KMS-11 (cell line): ENCODE results near the gene SFXN3.

ENCODE experiments used
- H2AFZ ChIP-seq: fragments of 200-600 bp; sonication (generic); 2 replicates; pipeline ENCODE4 v1.6.1; 2016; ENCODE audit warnings: antibody characterized with exemption, mixed run types, low read depth
- H3K27ac ChIP-seq: fragments of 200-600 bp; sonication (generic); 2 replicates; pipeline ENCODE4 v1.6.1; 2016; ENCODE audit warnings: mild to moderate bottlenecking, mixed run types
- H3K27me3 ChIP-seq: fragments of 200-600 bp; sonication (generic); 2 replicates; pipeline ENCODE4 v1.6.1; 2017; ENCODE audit warnings: mild to moderate bottlenecking, low read depth, mixed run types, moderate library complexity; ENCODE audit not compliant: insufficient read depth
- H3K36me3 ChIP-seq: fragments of 200-600 bp; sonication (generic); 2 replicates; pipeline ENCODE4 v1.6.1; 2017; ENCODE audit warnings: mild to moderate bottlenecking, mixed run types; ENCODE audit not compliant: insufficient read depth
- H3K4me1 ChIP-seq: fragments of 200-600 bp; sonication (generic); 2 replicates; pipeline ENCODE4 v1.6.1; 2016; ENCODE audit warnings: mild to moderate bottlenecking, low read depth, mixed run types; ENCODE audit not compliant: poor library complexity, severe bottlenecking
- H3K4me2 ChIP-seq: fragments of 200-600 bp; sonication (generic); 2 replicates; pipeline ENCODE4 v1.7.0; 2016; ENCODE audit warnings: mild to moderate bottlenecking, mixed run types
- H3K4me3 ChIP-seq: fragments of 200-600 bp; sonication (generic); IDR thresholded peaks from 2 replicates; pipeline ENCODE4 v1.6.1; 2017; ENCODE audit warnings: low read depth, low read length, mixed read lengths; ENCODE audit not compliant: insufficient read depth
- H3K79me2 ChIP-seq: fragments of 200-600 bp; sonication (generic); 2 replicates; pipeline ENCODE4 v1.6.1; 2016; ENCODE audit warnings: low read depth, mixed run types; ENCODE audit not compliant: insufficient read depth
- H3K9ac ChIP-seq: fragments of 200-600 bp; sonication (generic); 2 replicates; pipeline ENCODE4 v1.6.1; 2016; ENCODE audit warnings: mild to moderate bottlenecking, mixed run types
- H4K20me1 ChIP-seq: fragments of 200-600 bp; sonication (generic); 2 replicates; pipeline ENCODE4 v1.6.1; 2016; ENCODE audit warnings: mild to moderate bottlenecking, mixed run types; ENCODE audit not compliant: insufficient read depth
- CTCF ChIP-seq: fragments of 200-600 bp; sonication (generic); conservative IDR thresholded peaks from 2 replicates; pipeline ENCODE4 v1.6.1; 2017; ENCODE audit warnings: low read depth, mild to moderate bottlenecking, antibody characterized with exemption, low read length, moderate library complexity, mixed read lengths

SFXN3 gene

GRCh38 chr10:101069441-101069840 is 38.4 kb downstream of the SFXN3 start:
- H2AFZ ChIP-seq: no peak overlapping the region
- H4K20me1 ChIP-seq: no peaks in the 10 kb centered on the region
- no peak overlapping the region for H3K9ac ChIP-seq
- no peaks in the 10 kb centered on the region for H3K27me3 ChIP-seq
- no peak overlapping the region for H3K27ac ChIP-seq
- no peak overlapping the region for H3K4me3 ChIP-seq
- H3K79me2 ChIP-seq: no peaks in the 10 kb centered on the region
- TF ChIP-seq CTCF: no peak
- peaks cover 20% of the 10 kb centered on the region for H3K4me1 ChIP-seq
- no peaks in the 10 kb centered on the region for H3K36me3 ChIP-seq
- no peak overlapping the region for H3K4me2 ChIP-seq

GRCh38 chr10:101070098-101070497 is 39.1 kb downstream of the SFXN3 start:
- Histone ChIP-seq H3K4me3 (no peak overlapping the region), H3K4me2 (no peak overlapping the region), H3K36me3 (no peaks in the 10 kb centered on the region), H3K79me2 (no peaks in the 10 kb centered on the region), H3K9ac (no peak overlapping the region), H3K27me3 (no peaks in the 10 kb centered on the region; the same call in 1 of the 2 replicates), H3K27ac (no peak overlapping the region), H2AFZ (no peak overlapping the region), H3K4me1 (peaks cover 14% of the 10 kb centered on the region), H4K20me1 (no peaks in the 10 kb centered on the region)
- TF ChIP-seq CTCF: no peak

- Histone ChIP-seq H3K4me3 (no peak overlapping the region), H3K4me1 (peaks cover 3% of the 10 kb centered on the region), H3K9ac (no peak overlapping the region), H3K79me2 (no peaks in the 10 kb centered on the region), H4K20me1 (no peaks in the 10 kb centered on the region), H3K4me2 (no peak overlapping the region), H3K27me3 (peaks cover 8% of the 10 kb centered on the region; the same call in 1 of the 2 replicates), H3K36me3 (no peaks in the 10 kb centered on the region), H2AFZ (no peak overlapping the region), H3K27ac (no peak overlapping the region)
- TF ChIP-seq CTCF: no peak
Measured at GRCh38 chr10:101071267-101071884, 40.3 kb downstream of the SFXN3 start.

- Histone ChIP-seq H2AFZ (no peak overlapping the region), H3K4me2 (no peak overlapping the region), H3K79me2 (no peaks in the 10 kb centered on the region), H3K27me3 (peaks cover 8% of the 10 kb centered on the region; the same call in 1 of the 2 replicates), H3K36me3 (no peaks in the 10 kb centered on the region), H4K20me1 (no peaks in the 10 kb centered on the region), H3K27ac (no peak overlapping the region), H3K4me3 (no peak overlapping the region), H3K4me1 (peaks cover 3% of the 10 kb centered on the region), H3K9ac (no peak overlapping the region)
- TF ChIP-seq CTCF: no peak
Measured at GRCh38 chr10:101071885-101072433, 40.9 kb downstream of the SFXN3 start.
